Stimulated activated CD8-positive, alpha-beta memory T cell treated with anti-CD3 and anti-CD28 coated beads, Interleukin-7, amount 100 ng/mL, for 1 hour (primary cell): ENCODE results near the gene UCK2.
"Not testable (repeated sequence)": the region's sequence is repeated elsewhere in the genome, so short reads cannot be mapped to it uniquely, and the experiment has no call there.

ENCODE experiments used
- DNase-seq, 2 donors: peaks; one replicate each; pipeline ENCODE4 v3.0.0-alpha.2; 2020; ENCODE audit warnings: low read depth in 2 of 2

Gene UCK2

DNA sequence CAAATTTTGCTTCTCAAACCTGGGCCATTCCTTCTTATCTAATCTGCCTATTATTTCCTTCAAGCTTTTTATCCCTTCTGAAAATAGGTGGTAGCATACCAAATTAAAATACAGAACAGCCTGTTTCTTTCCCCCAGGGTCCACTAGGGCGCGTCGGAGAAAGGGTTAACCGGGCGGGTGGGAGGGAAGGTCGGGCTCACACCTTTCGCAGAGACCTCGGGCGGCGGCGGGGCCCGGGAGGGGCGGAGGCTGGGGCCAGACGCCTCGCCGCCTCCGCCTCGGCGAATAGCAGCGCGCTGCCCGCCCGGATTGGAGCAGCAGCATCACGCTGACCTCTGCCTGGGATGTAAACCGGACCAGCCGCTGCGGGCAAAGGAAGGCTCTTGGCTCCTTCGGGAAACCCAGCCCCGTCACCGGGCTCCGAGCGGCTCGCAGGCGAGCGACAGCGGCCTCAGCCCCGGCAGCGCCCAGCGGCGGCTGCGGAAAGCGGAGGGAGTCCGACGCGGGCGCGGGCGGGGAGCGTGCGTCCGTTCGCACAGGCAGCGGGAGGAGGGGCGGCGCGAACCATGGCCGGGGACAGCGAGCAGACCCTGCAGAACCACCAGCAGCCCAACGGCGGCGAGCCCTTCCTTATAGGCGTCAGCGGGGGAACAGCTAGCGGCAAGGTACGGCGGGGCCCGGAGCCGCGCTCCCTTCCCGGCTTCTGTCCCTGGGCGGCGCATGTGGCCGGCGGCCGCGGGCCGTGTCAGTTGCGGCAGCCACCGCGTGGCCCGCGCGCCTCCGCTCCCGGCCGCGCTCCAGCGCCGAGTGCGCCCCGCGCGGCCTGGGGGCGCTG lies at the start of gene UCK2:
TSS of gene UCK2 (plus strand) at position 347 of the 835 bp plus-strand sequence. CDS start at position 567, 220 bp downstream.
- DNase-seq = peak; percentile 14 to 16

DNA sequence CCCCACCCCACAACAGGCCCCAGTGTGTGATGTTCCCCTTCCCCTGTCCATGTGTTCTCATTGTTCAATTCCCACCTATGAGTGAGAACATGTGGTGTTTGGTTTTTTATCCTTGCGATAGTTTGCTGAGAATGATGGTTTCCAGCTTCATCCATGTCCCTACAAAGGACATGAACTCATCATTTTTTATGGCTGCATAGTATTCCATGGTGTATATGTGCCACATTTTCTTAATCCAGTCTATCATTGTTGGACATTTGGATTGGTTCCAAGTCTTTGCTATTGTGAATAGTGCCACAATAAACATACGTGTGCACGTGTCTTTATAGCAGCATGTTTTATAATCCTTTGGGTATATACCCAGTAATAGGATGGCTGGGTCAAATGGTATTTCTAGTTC lies 49.2 kb upstream of the UCK2 start:
- not testable (repeated sequence) for DNase-seq

DNA sequence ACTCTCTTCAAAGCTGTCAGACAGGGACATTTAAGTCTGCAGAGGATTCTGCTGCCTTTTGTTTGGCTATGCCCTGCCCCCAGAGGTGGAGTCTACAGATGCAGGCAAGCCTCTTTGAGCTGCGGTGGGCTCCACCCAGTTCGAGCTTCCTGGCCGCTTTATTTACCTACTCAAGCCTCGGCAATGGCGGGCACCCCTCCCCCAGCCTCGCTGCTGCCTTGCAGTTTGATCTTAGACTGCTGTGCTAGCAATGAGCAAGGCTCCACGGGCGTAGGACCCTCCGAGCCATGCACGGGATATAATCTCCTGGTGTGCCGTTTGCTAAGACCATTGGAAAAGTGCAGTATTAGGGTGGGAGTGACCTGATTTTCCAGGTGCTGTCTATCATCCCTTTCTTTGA lies 43.9 kb upstream of the UCK2 start:
- DNase-seq = not testable (repeated sequence)

DNA sequence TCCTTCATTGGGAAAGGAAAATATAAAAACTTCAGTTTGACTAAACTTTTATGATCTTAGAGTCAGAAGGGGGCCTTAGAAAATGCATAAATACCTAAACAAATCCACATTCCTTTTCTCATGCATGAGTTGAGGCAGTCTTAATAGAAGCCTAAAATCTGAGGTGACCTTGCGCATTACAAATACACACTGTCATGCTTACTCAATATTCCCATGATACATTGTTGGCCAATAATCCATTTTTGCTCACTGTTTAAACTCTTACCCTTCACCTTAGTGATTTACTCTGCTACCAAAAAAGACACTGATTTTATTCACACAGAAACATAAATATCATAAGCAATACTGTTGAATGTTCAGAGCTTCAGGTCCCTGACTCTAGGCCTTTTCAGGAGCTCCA lies 39.7 kb upstream of the UCK2 start:
- no peak for DNase-seq

DNA sequence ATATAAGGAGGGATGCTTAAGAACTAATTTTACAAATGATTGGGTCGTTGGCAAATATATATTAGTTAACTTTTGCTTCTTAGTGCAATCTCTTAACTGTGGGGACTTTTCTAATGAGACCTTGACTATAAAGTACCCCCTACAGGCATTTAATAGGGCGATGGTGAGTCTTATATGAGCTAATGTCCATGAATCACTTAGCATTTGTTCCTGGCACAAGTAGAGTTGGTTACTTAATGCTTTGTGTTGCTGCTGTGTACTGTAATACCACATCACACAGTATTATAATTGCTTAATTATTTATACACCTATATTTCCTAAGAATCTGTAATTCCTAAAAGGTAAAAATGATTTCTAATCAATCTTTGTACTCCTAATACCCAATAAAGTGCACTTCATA lies 33.5 kb upstream of the UCK2 start:
- DNase-seq = no peak

DNA sequence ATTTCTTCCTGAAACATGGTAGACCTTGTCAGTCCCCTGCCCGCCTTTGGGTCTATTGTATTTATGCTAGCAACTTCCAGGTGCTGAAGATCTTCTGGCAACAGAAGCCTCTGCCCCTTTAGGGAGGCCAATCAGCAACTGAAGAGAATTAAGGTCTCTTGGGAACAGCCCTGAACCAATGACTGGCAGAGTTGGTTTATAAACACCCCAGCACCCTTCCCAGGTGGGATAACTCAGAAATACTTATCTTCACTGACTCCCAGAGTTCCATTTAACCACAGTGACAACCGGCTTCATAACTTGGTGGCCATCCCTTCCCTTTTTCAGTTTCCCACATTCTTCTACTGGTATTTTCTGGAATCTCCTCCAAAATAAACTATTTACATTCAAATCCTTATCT lies 31.5 kb upstream of the UCK2 start:
- no peak for DNase-seq

DNA sequence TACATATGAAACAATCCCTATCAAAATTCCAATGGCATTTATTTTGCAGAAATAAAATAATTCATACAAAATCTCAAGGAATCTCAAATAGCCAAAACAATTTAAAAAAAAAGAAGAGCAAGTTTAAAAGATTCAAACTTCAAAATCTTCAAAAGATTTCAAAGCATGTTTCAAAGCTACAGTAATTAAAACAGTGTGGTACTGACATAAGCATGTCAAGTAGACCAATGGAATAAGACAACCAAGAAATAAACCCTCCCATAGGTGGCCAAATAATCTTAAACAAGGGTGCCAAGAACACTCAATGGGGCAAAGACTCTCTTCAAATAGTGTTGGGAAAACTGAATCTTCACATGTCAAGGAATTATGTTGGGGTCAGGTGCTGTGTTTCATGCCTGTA lies 28.0 kb upstream of the UCK2 start:
- DNase-seq = no peak

DNA sequence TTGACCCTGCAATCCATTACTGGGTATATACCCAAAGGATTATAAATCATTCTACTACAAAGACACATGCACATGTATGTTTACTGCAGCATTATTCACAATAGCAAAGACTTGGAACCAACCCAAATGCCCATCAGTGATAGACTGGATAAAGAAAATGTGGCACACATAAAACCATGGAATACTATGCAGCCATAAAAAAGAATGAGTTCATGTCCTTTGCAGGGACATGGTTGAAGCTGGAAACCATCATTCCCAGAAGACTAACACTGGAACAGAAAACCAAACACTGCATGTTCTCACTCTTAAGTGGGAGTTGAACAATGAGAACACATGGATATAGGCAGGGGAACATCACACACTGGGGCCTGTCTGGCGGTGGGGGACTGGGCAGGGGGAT lies 22.9 kb upstream of the UCK2 start:
- DNase-seq = not testable (repeated sequence)

DNA sequence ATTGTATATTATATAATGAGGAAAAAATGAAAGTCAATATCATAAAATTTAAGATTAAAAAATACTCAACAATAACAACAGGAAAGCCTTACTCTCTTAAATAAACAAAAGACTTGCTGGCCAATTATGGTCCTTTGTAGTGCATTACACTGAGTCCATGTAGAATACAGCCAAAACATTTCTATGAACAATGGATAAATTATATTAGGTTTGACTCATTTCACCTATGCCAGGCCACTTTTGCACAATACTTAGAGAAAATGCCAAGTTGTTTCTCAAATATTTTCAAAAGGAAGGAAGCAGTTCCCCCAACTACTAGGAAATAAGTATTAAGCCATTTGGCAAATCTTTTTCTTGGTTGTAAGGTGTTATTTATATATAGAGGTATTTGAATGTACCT lies 19.8 kb upstream of the UCK2 start:
- DNase-seq = no peak

DNA sequence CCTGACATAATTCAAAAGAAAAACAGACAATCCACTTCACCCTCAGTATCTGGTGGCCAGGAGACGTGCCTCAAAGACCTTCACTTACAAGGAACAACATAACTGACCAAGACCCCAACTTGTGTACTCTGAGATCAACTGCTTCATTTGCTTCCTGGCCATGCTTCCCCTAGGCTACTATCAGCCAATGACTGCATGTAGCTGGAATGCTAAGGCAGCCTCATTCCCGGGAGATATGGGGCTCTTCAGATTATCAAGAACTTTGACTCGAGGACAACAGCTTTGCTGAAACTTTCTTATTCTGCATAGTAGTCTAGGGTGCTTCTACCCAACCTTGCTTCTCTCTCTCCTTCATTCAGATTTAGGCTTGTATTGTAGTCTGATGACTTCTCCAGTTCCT lies 11.7 kb upstream of the UCK2 start:
- DNase-seq = no peak

DNA sequence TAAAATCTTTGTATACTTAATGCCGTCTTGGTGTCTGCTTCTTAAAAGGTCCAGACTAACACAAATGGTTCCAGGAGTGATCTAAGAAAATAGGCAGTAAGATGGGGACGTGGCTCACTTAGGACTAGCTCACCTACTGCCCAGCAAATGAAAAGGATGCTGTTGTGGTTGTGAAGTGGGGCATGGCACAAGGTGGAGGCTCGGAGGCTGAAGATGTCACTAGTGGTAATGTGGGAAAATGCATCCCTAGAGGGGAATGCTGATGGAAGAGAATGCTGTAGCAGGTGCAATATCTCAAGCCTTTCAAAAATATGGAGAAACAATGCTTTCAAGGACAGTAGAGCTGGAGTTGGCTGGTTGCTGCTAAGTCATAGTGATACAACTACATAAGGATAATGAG lies 11.3 kb upstream of the UCK2 start:
- DNase-seq = no peak

DNA sequence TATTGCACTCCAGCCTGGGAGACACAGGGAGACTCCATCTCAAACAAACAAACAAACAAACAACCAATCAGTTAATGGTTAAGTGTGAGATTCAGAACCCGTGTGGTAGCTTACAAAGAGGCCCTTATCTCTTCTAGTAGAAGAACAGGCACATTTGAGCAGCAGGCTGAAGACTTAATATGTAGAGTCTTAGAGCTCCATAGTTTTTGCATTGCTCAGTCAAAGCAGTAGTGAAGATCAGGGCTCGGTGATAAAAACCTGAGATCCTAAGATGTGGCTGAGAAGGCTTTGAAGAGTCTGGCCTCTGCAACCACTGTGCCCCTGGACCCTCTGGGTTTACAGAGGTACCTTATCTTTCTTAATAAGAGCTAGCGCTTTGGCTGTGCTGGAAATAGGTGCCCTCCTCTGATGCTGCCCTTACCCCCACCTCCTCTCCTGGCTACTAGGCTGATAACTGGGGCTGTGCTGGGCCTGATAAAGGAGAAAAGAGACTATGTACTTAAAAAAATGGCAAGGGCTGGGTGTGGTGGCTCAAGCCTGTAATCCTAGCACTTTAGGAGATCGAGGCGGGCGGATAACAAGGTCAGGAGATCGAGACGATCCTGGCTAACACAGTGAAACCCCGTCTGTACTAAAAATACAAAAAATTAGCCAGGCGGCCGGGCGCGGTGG lies 10.5 kb upstream of the UCK2 start:
- no peak for DNase-seq

DNA sequence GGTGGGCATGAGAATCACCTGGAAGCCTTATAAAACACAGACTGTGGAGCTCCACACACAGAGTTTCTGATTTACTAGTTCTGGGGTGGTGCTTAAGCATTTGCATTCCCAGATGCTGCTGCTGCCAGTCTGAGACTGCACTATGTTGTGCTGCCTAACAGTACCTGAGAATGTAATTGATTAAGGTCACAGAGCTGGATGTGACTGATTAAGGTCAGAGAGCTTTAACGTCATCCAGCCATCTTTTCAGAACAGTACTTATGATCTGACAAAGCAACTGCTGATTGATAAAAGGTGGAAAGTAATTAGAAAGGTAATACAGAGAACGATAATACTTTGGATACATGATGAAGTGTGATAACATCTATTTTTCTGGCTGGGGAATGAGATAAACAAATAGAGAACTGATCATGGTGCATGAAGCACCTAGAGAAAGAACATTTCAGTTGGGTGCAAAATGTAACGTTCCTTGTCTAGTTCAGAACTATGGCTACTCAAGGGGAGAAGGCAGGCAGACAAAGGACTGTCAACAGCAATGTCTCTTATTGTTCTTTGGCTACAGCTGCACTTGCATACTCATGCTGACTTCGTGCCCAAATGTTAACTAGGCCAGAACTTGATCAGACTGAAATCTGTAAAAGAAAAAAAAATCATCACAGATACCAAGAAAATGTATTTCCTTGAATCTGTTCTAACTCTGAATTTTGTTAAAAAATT lies 3.7 kb upstream of the UCK2 start:
- DNase-seq = no peak

DNA sequence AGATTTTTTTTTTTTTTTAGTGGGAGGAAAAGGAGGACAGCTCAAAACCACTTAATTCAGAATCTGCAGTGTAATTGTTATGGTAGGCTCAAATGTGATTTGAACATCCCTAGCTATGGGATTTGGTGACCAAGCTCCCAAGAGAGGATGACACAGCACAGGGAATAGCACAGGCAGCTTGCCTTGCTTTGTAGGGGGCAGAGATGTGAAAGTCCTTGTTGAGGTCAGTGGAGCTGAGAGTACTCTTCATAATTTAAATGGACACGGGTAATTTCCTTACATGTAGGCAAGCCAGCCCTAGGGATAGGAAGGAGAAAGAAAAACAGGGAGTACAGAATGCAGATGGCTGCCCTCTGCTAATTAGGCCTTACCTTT lies 3.2 kb upstream of the UCK2 start:
- no peak for DNase-seq

DNA sequence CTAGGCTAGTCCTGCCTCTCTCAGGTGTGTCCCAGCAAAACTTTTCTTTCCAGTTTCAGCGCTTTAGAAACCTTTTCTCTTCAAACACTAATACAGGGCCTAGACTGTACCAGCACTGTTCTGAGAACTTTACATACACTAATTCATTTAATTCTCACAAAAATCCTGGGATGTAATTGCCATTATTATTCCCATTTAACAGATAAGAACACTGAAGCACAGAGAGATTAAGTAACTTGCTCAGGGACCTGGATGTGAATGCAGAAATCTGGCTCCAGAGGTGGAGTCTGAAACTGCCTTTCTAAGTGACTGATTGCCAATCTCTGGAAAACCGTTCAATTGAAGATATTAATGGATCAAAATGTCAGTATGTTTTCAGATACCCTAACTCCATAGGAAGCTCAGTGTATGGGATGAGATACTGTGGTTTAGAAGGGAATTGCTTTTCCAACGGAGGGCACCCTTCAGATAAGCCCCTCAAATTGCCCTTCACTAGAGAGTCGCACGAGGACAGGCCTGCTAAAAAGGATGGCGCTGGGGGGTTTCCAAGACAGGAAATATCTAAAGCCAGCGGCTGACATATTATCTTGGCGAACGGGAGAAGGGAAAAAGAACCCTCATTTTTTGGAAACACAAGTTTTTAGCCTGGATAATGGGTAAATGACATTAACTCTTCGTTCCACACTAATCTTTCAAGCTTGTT lies 698 bp upstream of the UCK2 start:
- no peak for DNase-seq

DNA sequence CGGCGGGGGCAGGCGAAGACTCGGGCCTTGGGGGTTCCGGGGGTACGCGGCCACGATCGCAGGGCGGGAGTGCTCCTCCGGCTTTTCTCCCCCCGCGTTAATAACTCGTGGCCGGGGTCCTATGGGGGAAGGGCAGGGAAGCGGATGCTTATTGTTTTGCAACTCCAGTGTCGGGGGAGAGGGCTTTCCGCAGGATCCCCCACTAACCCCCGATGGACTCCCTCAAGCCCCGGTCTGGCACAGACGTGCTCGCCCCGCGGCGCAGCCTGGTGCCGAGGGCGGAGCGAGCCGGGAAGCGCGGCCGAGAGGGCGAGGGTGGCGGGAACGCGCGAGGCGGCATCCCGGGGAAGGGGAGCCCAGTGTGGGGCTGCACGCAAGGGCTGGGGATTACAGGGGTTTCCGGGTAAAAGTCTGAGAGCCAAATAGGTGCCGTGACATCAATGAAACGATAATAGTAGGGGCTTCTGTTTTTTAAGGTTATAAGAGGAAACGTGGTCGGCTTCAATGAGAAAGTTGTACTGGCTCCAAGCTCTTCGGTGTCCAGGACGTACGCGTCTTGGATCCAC lies 772 bp downstream of the UCK2 start:
- DNase-seq = peak in 1 of 2 donors; percentile 7

DNA sequence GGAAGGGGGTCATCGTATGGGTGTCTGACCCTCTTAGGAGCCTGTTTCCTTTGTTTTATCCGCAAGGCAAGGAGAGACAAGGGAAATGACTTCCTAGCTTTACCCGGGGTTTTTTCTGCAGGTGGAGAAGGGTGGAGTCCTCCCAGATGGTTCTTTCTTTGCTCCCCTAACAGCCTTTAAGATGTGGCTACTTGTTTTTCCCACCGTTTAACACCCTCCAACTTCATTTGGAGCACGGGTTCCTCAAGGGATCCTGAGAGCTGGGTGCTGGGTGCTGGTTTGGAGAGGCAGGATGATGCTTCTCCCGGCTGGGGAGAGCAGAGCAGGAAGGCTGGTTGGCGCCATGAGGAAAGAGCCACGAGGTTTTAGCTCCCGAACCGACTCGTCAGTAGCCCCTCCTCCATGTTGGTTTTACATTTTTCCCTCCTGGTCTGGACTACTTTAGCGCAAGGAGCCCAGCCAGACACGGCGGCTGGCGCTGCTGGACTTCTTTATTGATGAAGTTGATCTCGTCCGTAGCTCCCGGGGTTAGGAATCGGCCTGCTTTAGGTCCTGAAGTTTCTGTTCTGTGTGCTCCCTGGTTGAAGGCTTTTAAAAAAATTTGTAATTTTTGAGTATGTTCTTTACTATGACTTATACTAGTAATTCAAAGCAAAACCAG lies 1.4 kb downstream of the UCK2 start:
- DNase-seq = no peak

DNA sequence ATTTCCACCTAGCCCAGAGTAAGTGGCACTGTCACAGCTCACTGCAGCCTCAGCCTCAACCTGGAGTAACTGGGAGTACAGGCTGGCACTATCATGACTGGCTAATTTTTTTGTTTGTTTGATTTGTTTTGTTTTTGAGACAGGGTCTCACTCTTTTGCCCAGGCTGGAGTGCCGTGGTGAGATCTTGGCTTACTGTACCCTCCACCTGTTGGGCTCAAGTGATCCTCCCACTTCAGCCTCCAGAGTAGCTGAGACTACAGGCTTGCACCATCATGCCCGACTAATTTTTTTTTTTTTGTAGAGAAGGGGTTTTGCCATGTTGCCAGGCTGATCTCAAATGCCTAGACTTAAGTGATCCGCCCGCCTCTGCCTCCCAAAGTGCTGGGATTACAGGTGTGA lies 2.5 kb downstream of the UCK2 start:
- no peak for DNase-seq

DNA sequence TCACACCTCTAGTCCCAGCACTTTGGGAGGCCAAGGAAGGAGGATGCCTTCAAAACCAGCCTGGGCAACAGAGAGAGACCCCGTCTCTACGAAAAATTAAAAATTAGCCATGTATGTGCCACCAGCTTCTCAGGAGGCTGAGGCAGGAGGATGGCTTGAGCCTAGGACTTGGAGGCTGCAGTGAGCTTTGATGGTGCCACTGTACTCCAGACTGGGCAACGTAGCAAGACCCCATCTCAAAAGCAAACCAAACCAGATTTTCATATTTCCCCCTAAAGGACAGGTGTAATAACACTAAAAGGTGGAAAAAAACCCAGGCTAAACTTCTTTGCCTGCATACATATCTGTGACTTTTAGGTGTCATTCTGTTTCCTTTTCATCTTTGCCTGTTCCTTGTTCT lies 3.7 kb downstream of the UCK2 start:
- DNase-seq = no peak

DNA sequence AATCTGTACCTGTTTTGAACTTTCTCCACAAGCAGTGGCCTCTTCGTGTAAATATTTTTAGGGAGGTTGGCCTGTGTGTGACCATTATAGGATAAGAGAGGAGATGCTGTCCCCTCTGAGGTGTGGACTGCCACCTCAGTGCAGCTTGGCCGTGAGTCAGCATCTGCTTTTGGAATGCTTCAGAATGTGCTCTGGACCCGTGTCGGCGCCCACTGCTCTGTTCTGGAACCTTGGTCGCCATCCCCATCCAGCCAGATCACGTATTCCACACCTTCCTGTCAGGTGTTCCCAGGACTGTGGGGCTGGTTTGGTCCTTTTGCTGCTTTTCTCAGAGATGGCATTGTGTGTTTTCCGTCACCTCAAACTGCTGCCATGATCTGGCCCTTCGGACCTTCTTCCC lies 5.5 kb downstream of the UCK2 start:
- no peak for DNase-seq

DNA sequence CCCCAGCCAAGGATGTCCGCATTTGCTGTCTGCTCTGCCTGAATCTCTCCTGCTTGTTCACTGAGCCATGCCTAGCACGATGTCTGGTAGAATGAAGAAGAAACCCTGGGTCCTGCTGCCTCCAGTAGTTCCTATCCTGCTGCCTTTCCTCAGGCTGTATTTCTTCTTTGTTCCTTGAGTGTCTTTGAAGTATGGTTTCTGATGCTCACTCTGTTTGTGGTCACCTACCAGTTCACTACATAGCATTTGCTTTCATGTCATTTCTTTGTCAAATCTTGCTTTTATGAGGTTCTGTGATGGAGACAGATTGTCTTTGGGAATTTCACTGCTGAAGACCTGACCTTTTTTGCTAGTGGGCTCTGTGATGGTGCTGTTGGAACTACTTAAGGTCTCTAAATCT lies 5.9 kb downstream of the UCK2 start:
- DNase-seq = no peak
